HG03457 (cell line): ENCODE measurements around the gene PTGES.
"Not testable (repeated sequence)": the region's sequence is repeated elsewhere in the genome, so short reads cannot be mapped to it uniquely, and the experiment has no call there.

Source experiments
- ATAC-seq: cut with Tn5 transposase; IDR thresholded peaks from one replicate; pipeline ENCODE4 v1.9.1; 2021; ENCODE audit warnings: moderate number of reproducible peaks; ENCODE audit not compliant: unreplicated experiment

PTGES gene

GRCh38 chr9:129749052-129749451 lies 3.8 kb downstream of the PTGES start:
- not testable (repeated sequence) for ATAC-seq

- ATAC-seq: no peak
Measured at GRCh38 chr9:129748249-129748648, 4.6 kb downstream of the PTGES start.

GRCh38 chr9:129746092-129746777 lies 6.6 kb downstream of the PTGES start:
- no peak for ATAC-seq

GRCh38 chr9:129745200-129745599 lies 7.6 kb downstream of the PTGES start:
- ATAC-seq: no peak

GRCh38 chr9:129740666-129741464 lies 12.0 kb downstream of the PTGES start:
- ATAC-seq: no peak

GRCh38 chr9:129740174-129740573 lies 12.7 kb downstream of the PTGES start:
- ATAC-seq: no peak

GRCh38 chr9:129739432-129739831 lies 13.4 kb downstream of the PTGES start:
- ATAC-seq: no peak

GRCh38 chr9:129737479-129738274 lies 15.2 kb downstream of the PTGES start:
- ATAC-seq: no peak

- no peak for ATAC-seq
Measured at GRCh38 chr9:129736334-129736733, 16.5 kb downstream of the PTGES start.

- no peak for ATAC-seq
Measured at GRCh38 chr9:129735546-129735945, 17.3 kb downstream of the PTGES start.

- no peak for ATAC-seq
Measured at GRCh38 chr9:129733632-129733953, 19.2 kb downstream of the PTGES start.

GRCh38 chr9:129732946-129733631 lies 19.8 kb downstream of the PTGES start:
- ATAC-seq: no peak

- no peak for ATAC-seq
Measured at GRCh38 chr9:129732100-129732499, 20.7 kb downstream of the PTGES start.

GRCh38 chr9:129731477-129732085 lies 21.3 kb downstream of the PTGES start:
- no peak for ATAC-seq

- no peak for ATAC-seq
Measured at GRCh38 chr9:129728744-129729143, 24.1 kb downstream of the PTGES start.

- no peak for ATAC-seq
Measured at GRCh38 chr9:129726322-129727160, 26.3 kb downstream of the PTGES start.

- ATAC-seq: no peak
Measured at GRCh38 chr9:129725795-129726251, 27.0 kb downstream of the PTGES start.

GRCh38 chr9:129724456-129725190 lies 28.2 kb downstream of the PTGES start:
- no peak for ATAC-seq

- no peak for ATAC-seq
Measured at GRCh38 chr9:129722913-129723312, 29.9 kb downstream of the PTGES start.
